SW 1271 (cell line): ENCODE measurements around the gene FTSJ3.

Source experiments
- DNase-seq, 2 experiments: peaks; one replicate each; lab custom pipeline; 2025; lab: John Stamatoyannopoulos, UW

FTSJ3 gene

DNA sequence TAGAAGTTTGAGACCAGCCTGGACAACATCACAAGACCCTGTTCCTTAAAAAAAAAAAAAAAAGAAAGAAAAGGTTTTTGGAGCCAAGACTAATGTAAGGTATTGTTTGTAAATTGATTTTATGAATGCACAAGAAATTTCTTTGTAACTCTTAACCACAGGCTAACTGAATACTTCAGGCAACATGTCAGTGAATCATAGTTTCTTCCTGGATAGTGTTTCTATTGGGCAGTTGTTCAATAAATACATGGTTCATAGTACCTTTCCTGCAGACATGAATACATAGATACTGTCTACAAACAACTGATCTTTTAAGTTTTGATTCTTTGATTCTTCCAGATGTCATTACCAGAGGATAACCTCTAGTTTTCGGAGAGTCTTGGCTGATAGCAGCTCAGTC, 41.9 kb downstream of the FTSJ3 start:
- peak in 1 of 2 experiments; percentile 37 for DNase-seq

DNA sequence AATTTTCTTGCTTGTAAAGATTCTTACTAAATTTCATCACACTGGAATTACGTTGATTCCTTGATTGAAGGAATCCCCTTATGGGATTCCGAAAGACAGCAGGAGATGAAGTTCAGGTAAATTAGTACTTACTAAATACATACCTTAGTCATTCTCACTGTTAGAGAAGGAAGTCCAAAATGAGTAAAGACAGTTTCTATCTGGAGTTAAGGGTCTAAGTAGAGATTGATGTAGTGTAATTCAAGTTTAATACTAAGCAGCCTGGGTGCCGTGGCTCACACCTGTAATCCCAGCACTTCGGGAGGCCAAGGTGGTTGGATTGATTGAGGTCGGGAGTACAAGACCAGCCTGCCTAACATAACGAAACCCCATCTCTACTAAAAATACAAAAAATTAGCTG, 43.9 kb downstream of the FTSJ3 start:
- DNase-seq, result no peak

DNA sequence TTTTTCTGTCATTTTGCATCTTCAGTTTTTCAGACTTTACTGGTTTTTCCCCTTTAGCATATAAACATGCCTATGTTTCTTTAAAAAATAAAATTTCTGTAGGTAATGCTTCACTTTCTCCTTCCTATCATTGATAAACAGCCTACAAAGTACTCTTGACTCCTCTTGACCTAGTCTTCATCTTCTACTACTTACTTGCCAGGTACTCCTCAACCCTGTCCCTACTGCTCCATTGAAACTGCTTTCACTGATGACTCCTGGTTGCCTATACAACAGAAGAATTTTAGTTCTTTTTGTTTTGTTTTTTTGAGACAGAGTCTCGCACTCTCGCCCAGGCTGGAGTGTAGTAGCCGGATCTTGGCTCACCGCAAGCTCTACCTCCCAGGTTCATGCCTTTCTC, 46.5 kb downstream of the FTSJ3 start:
- no peak for DNase-seq

DNA sequence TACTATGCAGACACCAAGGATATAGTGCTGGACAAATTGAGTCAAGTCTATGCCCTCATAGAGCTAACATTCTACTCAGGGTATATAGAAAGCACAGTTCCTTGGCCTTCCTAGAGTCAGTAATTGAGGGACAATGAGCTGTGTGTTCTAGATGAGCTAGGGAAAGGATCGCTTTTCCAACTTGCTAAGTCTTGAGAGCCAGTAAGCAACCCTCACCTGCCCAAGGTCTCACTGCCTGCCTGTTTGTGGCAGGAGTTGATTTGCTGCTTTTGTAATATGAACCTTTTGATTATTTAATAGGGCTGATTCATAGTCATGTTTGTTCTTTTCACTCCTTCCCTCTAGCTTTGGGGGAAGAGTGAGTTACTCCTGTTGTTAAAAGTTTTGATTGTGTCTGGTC, 47.0 kb downstream of the FTSJ3 start:
- DNase-seq, result no peak

DNA sequence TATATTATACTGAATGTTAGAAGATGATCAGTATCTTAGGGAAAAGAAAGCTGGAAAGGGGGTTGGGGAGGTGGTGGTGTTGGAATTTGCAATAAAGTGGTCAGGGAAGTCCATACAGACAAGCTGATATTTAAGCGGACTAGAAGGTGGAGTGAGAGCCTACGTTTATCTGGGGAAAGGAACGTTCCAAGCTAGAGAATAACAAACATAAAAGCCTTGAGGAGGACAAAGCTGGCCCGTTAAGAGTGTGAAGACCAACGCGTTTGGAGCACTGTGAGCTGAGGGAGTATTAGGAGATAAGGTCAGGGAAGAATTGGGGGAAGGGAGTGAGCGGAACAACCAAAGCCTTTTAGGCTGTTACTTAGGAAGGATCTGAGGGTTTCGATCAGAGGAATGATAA, 52.0 kb downstream of the FTSJ3 start:
- DNase-seq, result no peak

DNA sequence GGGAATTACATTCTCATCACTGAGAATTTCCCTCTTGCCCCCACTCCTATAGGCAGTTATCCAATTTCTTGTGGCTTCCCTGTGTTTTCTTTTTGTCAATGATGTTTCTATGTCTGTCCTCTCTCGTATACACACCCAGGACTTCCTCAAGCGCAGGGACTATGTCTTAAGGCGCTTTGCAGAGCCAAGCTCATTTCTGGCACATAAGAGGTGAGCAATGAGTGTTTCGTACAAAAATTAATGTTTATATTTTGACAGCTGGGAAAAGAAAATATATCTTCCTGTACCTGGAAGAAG, 52.5 kb downstream of the FTSJ3 start:
- DNase-seq, result no peak

DNA sequence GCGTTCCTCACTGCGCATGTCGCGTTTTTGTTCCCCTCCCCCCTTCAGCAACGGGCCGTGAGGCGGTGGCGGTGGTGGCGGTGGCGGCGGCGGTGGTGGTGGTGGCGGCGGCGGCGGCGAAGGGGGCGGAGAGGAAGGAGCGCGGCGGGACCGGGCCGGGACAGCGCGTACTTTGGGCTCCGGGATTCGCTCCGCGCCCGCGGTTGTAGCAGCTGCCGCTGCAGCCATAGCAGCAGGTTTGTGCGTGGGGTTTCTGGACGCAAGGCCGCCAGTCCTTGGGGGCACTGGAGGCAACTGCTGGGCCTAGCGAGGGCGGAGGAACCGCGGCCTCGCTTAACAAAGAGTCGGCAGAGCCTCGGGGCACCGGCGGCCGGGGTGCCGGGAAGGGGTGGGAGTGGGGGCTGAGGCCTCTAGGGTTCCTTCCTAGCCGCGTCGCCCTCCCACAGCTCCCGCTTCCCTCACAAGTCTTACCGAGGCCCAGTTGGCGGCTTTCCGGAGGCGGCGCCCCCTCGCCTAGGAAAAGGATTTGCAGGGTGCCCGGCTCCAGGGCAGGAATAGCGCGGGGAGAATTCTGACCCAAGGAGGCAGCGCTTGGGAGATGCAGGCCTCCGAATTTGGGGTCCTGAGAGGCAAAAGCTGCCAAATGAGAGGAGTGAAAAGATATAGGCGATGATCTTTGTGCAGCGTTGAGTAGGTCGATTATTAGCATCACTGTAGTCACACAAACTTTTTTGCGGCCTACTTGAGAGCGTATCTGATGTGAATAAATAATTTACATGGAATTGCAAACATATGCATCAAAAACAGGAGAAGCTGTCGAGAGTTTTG, 53.1 kb downstream of the FTSJ3 start, which contains the start of gene DDX42:
DDX42 (plus strand) TSS at position 30 of the 828 bp plus-strand sequence. CDS start 12,880 bp downstream, outside the sequence.
- peak; percentile 3 to 58 for DNase-seq

DNA sequence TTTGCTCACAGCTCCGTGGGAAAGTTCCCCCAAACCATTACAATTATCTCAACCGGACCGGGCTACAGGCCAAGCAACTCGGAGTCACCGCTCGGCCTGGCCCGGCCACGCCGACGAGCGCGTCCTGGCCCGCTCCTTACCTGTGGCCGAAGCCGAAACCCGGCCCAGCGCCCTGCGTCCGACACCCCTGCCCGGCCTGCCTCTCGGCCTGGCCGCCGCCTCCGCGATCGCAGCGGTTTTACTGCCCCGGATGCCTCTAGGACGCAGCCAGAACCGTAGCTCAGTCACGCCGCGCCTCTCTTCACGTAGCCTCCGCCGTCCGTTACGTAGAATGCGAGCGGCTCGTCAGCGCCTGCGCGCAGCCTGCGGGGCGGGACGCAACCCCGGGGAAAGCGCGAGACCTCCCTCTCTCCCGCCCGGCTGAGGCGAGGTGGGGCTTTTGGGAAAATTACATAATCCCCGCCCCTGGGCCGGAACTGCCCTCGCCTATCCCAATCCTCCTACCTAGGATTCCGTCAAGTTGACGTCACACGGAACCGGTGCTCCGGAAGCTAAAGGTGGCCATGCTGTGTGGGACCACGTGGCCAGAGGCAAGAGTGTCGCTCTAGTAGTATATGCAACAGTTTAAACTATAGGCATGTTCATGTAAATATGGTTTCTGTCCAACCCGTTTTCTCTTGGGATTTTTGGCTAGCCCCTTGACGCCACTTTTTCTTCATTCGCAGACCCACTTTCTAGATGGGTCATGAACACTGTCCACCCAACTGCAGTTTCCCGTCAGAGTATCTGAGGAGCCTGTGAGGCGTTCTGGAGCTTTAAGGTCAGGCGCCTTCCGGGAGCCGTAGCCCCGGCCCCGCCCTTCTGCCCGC, 54.0 kb downstream of the FTSJ3 start, which contains the start of gene CCDC47:
CCDC47 (minus strand) TSS at position 326 of the 869 bp plus-strand sequence. CDS start 7,422 bp downstream, outside the sequence.
- DNase-seq, result peak; percentile 96 to 97

DNA sequence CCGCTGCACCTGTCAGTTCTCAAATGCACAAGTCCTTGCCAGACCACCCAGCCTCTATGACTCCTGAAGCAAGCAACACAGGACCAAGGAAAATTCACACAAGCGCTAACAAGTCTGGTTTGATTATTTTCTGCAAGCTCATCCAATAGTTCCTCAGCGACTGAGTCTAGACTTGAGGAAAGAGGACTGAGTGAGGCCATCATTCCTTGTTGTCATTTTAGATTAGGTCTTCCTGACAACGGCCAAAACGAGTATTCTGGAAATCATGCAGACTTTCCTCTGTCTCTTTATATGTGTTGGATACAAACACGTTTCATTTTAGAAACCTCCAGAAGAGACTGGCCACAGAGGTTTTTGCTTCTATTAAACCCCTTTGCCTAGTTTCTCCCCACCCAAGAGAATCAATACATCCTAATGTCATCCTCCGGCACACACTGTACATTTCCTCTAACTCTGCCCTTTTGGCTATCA, 54.6 kb downstream of the FTSJ3 start:
- no peak for DNase-seq
